Glomerular visceral epithelial cell (primary cell): Measurements from ENCODE around the gene ROBO1.

Experiments
- DNase-seq: peaks from one replicate; pipeline ENCODE4 v3.0.0-alpha.2; 2016; ENCODE audit errors: extremely low spot score

The ROBO1 gene

GRCh38 chr3:79670178-79670577, 97.6 kb downstream of the ROBO1 start:
- no peak for DNase-seq

GRCh38 chr3:79664455-79664854, 103.3 kb downstream of the ROBO1 start:
- DNase-seq, result no peak

DNA sequence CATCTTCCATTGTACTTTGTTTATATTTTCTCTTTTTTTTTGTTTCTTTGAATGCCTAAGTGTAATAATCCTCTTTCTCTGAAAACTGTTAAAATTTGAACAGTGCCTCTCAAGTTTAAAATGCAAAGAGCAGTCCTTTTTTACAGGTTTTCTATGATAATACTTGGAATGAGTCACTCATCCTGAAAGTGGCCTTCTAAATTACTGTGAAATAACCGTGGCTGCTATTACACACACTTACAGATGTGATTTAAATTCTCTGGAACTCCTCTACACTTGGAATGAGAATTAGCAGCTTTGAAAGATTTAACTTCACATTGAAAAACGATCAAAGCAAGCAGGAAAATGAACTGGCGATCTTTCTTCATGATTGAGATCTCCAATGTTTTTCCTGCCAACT, 105.9 kb downstream of the ROBO1 start:
- no peak for DNase-seq

DNA sequence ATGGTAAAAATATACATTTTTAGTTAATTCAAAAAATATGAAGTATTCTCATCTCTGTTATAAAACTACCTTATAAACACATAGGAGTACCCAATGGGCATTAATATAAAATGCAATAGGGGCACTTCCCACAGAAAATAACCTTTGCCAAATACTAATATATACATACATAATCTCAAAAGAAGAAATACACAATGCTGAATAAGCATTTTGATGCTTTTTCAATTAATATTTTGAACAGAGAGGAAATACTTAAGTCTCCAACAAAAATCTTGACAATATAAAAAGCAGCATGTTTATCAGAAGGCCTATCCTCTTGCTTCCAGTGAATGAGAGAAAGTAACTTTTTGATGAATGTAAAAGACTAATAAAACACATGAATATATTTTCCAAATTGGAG, 110.7 kb downstream of the ROBO1 start:
- no peak for DNase-seq

- no peak for DNase-seq
Measured at GRCh38 chr3:79654019-79654418, 113.8 kb downstream of the ROBO1 start.

- no peak for DNase-seq
Measured at GRCh38 chr3:79653266-79653830, 114.5 kb downstream of the ROBO1 start.

- DNase-seq, result peak; percentile 61
Measured at GRCh38 chr3:79651536-79652065, 116.2 kb downstream of the ROBO1 start.

GRCh38 chr3:79639855-79640254, 127.9 kb downstream of the ROBO1 start:
- no peak for DNase-seq

DNA sequence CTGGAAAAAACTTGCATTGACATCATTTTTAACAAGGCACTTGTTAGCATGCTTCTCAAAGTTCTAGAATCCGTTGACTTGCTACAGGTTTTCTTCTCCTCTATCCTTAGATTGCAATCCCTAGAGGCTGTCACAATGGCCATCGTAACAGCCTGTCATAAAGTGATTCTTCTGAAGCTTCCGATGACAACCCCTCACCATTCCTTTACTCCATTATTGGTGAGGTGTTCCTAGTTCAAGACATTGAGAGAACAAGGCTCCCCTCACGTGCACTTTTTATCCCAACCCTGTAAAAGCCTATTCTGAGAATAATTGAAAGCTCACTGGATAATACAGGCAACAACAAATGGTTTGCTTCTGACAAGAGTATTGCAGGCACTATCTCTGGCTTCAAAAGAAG, 131.4 kb downstream of the ROBO1 start:
- DNase-seq, result no peak

- no peak for DNase-seq
Measured at GRCh38 chr3:79632842-79633241, 135.0 kb downstream of the ROBO1 start.

GRCh38 chr3:79618883-79619282, 148.9 kb downstream of the ROBO1 start:
- peak; percentile 81 for DNase-seq

DNA sequence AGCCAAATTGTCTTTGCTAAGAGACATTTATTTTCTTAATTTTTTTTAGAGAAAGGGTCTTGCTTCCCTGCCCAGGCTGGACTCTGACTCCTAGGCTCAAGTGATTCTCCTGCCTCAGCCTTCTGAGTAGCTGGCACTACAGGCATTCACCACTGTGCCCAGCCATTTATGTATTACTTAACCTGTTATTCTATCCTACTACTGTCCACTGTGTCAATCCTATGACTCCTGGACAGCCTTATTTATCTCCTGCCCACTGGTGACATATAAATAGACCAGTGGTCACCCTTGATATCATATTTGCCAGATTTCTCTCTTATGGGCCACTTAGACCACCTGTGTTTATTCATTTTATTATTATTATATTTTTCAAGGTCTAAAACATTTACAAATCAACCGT, 161.4 kb downstream of the ROBO1 start:
- no peak for DNase-seq

- DNase-seq, result no peak
Measured at GRCh38 chr3:79604681-79605080, 163.1 kb downstream of the ROBO1 start.

- DNase-seq, result no peak
Measured at GRCh38 chr3:79602385-79602784, 165.4 kb downstream of the ROBO1 start.

DNA sequence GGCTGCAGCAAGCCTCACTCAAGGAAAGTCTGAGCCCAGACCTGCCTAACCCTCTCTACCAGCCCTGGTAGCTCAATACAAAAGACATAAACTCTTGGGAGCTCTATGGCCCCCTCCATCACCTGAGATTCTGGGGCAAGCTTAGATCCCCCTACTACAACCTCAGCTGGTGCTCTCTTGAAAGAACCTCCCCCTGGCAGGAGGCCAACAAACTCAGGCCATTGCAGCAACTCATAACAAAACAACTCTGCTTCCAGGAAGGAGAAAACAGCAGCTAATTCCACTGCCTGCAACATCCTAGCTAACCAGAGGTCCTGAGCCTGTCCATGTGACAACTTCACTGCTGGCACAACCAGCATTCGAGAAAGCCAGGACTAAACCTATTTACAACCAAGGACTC, 169.2 kb downstream of the ROBO1 start:
- DNase-seq, result peak; percentile 2

DNA sequence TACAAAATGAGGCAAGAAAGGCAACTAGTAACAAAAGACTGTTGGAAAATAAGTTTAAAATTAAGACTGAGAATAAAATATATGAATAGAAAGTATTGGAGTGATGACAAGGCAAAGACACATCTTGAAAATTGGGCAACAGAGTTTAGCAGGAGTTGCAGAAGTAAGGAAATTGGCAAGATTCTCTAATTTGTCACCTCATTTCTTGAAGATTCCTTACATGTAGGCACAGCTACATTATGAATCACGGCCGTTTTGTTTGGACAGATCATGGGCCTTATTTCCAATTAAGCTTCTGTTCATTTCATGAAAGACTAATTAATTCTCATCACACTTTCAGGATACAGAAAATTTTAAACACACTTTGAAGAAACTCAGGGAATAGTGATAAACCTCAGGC, 170.1 kb downstream of the ROBO1 start:
- DNase-seq, result no peak

GRCh38 chr3:79587150-79587549, 180.6 kb downstream of the ROBO1 start:
- DNase-seq, result no peak

GRCh38 chr3:79586232-79586631, 181.6 kb downstream of the ROBO1 start:
- no peak for DNase-seq

DNA sequence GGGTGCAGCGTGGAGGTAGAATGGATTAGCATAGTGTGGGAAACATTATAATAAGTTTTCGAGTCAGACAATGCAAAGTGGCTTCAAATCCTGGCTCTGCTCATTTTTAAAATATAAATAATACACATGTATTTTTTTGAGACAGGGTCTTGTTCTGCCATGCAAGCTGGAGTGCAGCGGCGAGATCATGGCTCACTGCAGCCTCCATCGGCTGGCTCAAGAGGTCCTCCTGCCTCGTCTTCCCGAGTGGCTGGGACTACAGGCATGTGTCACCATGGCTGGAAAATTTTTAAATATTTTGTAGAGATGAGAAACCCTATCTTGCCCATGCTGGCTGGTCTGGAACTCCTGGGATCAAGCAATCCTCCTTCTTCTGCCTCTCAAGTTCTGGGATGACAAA, 194.9 kb downstream of the ROBO1 start:
- DNase-seq, result no peak

GRCh38 chr3:79568938-79569337, 198.9 kb downstream of the ROBO1 start:
- no peak for DNase-seq

DNA sequence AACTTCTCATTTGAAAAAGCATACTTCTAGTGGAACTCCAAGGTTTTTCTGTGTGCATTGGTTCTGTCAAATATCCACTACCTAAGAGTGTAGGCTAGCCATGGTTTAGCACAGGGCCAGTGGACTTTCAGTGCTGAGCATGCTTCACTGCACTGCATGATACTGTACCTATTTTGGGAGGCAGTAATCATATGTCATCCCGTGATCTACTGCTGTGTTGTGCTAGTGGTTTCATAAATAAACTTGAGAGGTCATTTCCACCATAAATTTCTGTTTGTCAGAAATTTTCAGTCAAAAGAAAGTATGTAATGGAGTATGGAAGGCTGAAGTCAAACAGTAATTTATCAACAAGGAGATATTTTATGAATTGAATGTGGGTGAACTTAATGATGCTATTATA, 203.6 kb downstream of the ROBO1 start:
- no peak for DNase-seq

DNA sequence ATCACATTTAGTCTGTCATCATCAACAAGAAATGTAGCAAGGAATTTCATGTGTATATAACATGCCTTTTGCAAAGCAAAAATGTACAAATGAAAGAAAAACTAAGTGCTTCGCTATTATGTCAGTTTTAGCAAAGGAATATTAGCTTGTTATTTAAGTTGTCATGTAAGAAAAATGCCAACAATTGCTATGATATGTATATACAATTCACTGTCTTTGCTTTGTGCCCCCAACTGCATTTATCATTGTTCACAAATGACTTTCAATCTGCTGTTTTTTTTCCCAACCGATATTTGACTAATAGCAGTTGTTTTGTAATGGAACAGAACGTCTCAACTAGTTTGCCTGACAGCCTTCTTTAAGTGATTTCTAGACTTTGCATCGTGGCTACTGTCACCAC, 207.1 kb downstream of the ROBO1 start:
- DNase-seq, result no peak

GRCh38 chr3:79558943-79559342, 208.9 kb downstream of the ROBO1 start:
- DNase-seq, result no peak

DNA sequence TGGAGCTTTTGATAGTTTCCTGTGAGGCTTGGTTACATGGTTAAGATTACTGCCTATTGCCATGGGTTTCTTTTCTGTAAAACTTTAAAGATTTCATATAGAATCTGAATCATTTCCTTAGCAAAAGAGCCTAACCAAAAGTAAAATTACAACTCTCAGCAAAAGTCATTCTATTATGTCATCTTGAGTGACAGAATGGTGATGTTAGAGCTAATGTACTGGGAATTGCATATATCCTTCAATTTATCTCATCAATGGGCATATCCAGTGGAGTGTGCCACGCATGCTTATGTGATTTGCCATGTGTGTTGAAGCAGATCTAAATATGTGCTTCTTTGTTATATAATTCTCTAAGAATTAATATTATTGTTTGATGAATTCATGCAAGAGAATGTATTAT, 212.1 kb downstream of the ROBO1 start:
- DNase-seq, result no peak
